ENCODE results near the gene S100A16.

DNA sequence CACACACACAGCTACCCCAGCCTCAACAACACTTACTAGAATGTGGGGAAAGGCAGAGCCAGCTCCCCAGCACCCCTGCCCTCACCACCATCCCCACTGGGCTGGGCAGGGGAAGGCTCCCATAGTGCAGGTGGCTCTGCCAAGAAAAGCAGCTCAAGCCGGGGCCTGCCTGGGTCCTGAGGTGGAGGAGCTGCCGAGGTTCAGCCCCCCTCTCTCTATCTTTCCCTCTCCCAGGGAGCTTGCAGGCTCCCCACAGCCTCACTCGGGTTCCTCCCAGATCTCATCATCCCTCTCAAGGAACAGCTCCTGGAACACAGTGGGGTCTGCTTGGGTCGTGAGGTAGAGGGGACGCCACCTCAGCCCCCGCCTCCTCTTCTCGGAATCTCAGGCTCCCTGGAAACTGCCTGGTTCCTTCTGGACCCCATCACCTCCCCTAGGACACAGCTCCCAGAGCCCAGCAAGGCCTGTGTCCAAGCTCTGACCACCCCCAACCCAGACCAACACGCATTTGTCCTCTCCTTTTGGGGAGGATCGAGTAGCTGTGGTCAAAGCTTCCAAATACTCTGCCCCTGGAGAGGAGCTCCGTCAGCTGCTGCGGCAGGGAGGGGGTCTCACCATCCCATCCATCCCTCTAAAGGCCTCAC, 704 bp downstream of the S100A16 start:
- TF ChIP-seq, protein P1, sequence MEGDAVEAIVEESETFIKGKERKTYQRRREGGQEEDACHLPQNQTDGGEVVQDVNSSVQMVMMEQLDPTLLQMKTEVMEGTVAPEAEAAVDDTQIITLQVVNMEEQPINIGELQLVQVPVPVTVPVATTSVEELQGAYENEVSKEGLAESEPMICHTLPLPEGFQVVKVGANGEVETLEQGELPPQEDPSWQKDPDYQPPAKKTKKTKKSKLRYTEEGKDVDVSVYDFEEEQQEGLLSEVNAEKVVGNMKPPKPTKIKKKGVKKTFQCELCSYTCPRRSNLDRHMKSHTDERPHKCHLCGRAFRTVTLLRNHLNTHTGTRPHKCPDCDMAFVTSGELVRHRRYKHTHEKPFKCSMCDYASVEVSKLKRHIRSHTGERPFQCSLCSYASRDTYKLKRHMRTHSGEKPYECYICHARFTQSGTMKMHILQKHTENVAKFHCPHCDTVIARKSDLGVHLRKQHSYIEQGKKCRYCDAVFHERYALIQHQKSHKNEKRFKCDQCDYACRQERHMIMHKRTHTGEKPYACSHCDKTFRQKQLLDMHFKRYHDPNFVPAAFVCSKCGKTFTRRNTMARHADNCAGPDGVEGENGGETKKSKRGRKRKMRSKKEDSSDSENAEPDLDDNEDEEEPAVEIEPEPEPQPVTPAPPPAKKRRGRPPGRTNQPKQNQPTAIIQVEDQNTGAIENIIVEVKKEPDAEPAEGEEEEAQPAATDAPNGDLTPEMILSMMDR (conservative IDR thresholded peaks at IDR 0.05; ENCODE audit: low read length), result no peak
- no peak for TF ChIP-seq EZH2phosphoT487 (IDR thresholded peaks at IDR 0.05; ENCODE audit: borderline replicate concordance)
